Type B pancreatic cell (in vitro differentiated cells): ENCODE measurements around the gene ZFPM1. TPM values are rescaled to one million over a fixed set of nuclear protein-coding genes. Genes with fewer than 3 reads are reported as not detected.

Experiments
- DNase-seq: peaks from one replicate; pipeline ENCODE4 v3.0.0; 2021; ENCODE audit warnings: mixed read lengths; ENCODE audit not compliant: unreplicated experiment; ENCODE audit errors: extremely low spot score
- H3K27ac Mint-ChIP-seq: 2 replicates; pipeline ENCODE4 v1.8.0; 2021; ENCODE audit warnings: mild to moderate bottlenecking, mixed read lengths
- H3K27me3 Mint-ChIP-seq: 2 replicates; pipeline ENCODE4 v1.8.0; 2021; ENCODE audit warnings: mixed read lengths
- H3K36me3 Mint-ChIP-seq: 2 replicates; pipeline ENCODE4 v1.8.0; 2021; ENCODE audit warnings: mixed read lengths
- H3K4me1 Mint-ChIP-seq: one replicate; pipeline ENCODE4 v1.8.0; 2021; ENCODE audit warnings: mixed read lengths; ENCODE audit not compliant: unreplicated experiment
- H3K4me3 Mint-ChIP-seq: 2 replicates; pipeline ENCODE4 v1.8.0; 2021; ENCODE audit warnings: mild to moderate bottlenecking, mixed read lengths
- H3K9me3 Mint-ChIP-seq: 2 replicates; pipeline ENCODE4 v1.8.0; 2021; ENCODE audit warnings: mixed read lengths
- CTCF ChIP-seq: fragments of 200-600 bp; sonication (generic); conservative IDR thresholded peaks from 2 replicates; pipeline ENCODE4 v1.5.0; 2021; ENCODE audit warnings: antibody characterized with exemption, mild to moderate bottlenecking
- total RNA-seq: library from RNA; stranded (reverse); gene quantifications from 2 replicates; pipeline ENCODE4 v1.2.1, GENCODE V29; 2021; ENCODE audit warnings: low replicate concordance

Gene ZFPM1
- total RNA-seq, 1 donor from 2014 or later: 24.0 TPM

GRCh38 chr16:88522276-88522949, 69.3 kb downstream of the ZFPM1 start:
- H3K36me3 Mint-ChIP-seq: no peaks in the 10 kb centered on the region
- no peak for DNase-seq
- no peak overlapping the region for H3K4me3 Mint-ChIP-seq
- TF ChIP-seq CTCF: no peak
- H3K27me3 Mint-ChIP-seq: no peaks in the 10 kb centered on the region
- no peaks in the 10 kb centered on the region for H3K4me1 Mint-ChIP-seq
- peak overlapping the region; percentile 66 for H3K27ac Mint-ChIP-seq
- no peaks in the 10 kb centered on the region for H3K9me3 Mint-ChIP-seq

- Mint-ChIP-seq H3K4me3 (no peak overlapping the region), H3K4me1 (no peaks in the 10 kb centered on the region), H3K36me3 (no peaks in the 10 kb centered on the region), H3K27me3 (no peaks in the 10 kb centered on the region), H3K27ac (no peak overlapping the region), H3K9me3 (no peaks in the 10 kb centered on the region)
- no peak for TF ChIP-seq CTCF
- DNase-seq: no peak
Observed at GRCh38 chr16:88523309-88524161, 70.5 kb downstream of the ZFPM1 start.

GRCh38 chr16:88524274-88524972, 71.3 kb downstream of the ZFPM1 start:
- peak overlapping the region; percentile 50 for H3K27ac Mint-ChIP-seq
- no peaks in the 10 kb centered on the region for H3K9me3 Mint-ChIP-seq
- no peaks in the 10 kb centered on the region for H3K27me3 Mint-ChIP-seq
- no peak for TF ChIP-seq CTCF
- no peak for DNase-seq
- H3K4me1 Mint-ChIP-seq: peaks cover 6% of the 10 kb centered on the region
- H3K36me3 Mint-ChIP-seq: no peaks in the 10 kb centered on the region
- H3K4me3 Mint-ChIP-seq: no peak overlapping the region

- Mint-ChIP-seq H3K27ac (peak overlapping the region; percentile 71), H3K27me3 (no peaks in the 10 kb centered on the region), H3K9me3 (no peaks in the 10 kb centered on the region), H3K4me1 (peaks cover 6% of the 10 kb centered on the region), H3K36me3 (no peaks in the 10 kb centered on the region), H3K4me3 (no peak overlapping the region)
- no peak for TF ChIP-seq CTCF
- DNase-seq: no peak
Observed at GRCh38 chr16:88524973-88525662, 72.0 kb downstream of the ZFPM1 start.

GRCh38 chr16:88525663-88525990, 72.5 kb downstream of the ZFPM1 start:
- Mint-ChIP-seq H3K9me3 (no peaks in the 10 kb centered on the region), H3K4me3 (no peak overlapping the region), H3K27ac (peak overlapping the region; percentile 71), H3K27me3 (no peaks in the 10 kb centered on the region), H3K4me1 (peaks cover 10% of the 10 kb centered on the region), H3K36me3 (no peaks in the 10 kb centered on the region)
- DNase-seq: no peak
- TF ChIP-seq CTCF: no peak
